Measurements from ENCODE around the gene LRRC4. TPM values are rescaled to one million over a fixed set of nuclear protein-coding genes. Genes with fewer than 3 reads are reported as not detected.

The LRRC4 gene
- total RNA-seq, 4 donors from 2014 or later: 1.6 to 2.5 (median 2.1) TPM; not detected in 1

- TF ChIP-seq POLR2A (IDR thresholded peaks at IDR 0.05) (no peak), CTCF (IDR thresholded peaks at IDR 0.05) (no peak)
- Histone ChIP-seq H3K4me1 (peaks cover 0 to 28% (median 11%) of the 10 kb centered on the region in 4 donors), H3K36me3 (no peaks in the 10 kb centered on the region), H3K4me3 (no peak overlapping the region), H3K9me3 (no peaks in the 10 kb centered on the region), H3K27me3 (no peaks in the 10 kb centered on the region), H3K27ac (no peak overlapping the region)
- DNase-seq: no peak
Measured at GRCh38 chr7:128027485-128027980, 3.7 kb downstream of the LRRC4 start.

DNA sequence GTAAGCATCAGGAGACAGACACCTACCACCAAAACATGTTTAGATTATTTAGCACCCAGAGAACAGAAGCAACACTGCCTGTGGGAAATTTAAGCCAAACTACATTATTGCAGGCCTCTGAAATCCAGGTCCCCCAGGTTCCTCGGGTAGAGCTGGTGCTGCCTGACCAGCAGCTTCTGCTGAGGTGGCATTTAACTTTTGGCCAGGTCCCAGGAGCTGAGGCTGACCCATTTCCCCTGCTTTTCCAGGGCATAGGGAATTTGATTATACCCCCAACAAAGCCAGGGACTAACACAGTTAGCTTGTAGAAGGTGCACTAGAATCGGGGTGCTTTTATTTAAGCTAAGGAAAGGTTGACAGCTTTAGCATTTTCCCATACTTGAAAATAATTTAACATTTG is 4.7 kb downstream of the LRRC4 start:
- no peak for DNase-seq
- no peaks in the 10 kb centered on the region for H3K36me3 ChIP-seq
- no peak overlapping the region for H3K27ac ChIP-seq
- H3K4me3 ChIP-seq: no peak overlapping the region
- no peaks in the 10 kb centered on the region for H3K27me3 ChIP-seq
- peaks cover 0 to 22% (median 8%) of the 10 kb centered on the region in 4 donors for H3K4me1 ChIP-seq
- TF ChIP-seq CTCF (IDR thresholded peaks at IDR 0.05): no peak
- TF ChIP-seq POLR2A (IDR thresholded peaks at IDR 0.05): no peak
- no peaks in the 10 kb centered on the region for H3K9me3 ChIP-seq

GRCh38 chr7:128025819-128026218 is 5.4 kb downstream of the LRRC4 start:
- peaks cover 0 to 19% (median 6%) of the 10 kb centered on the region in 4 donors for H3K4me1 ChIP-seq
- no peak overlapping the region for H3K27ac ChIP-seq
- no peaks in the 10 kb centered on the region for H3K9me3 ChIP-seq

DNA sequence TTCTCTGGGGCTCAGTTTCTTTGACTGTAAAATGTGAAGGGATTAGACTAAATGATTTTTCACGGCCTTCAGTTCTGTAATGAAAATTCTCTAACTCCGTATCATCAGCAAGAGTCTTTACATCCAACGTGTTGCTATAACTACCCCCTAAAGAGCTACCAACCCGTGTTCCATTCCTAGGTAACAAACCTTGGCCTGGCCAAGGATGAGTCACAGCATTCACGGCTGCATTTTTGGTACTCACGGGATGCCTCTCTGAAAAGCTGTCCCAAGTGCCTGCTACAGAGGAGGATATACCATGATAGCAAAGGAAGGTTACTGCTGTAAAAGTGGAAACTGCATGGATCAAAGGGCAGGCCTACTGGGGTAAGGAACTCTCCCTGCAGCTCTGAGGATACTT is 5.9 kb downstream of the LRRC4 start:
- no peak for DNase-seq
- Histone ChIP-seq H3K9me3 (no peaks in the 10 kb centered on the region), H3K4me3 (no peak overlapping the region), H3K36me3 (peaks cover 0 to 3% (median 0%) of the 10 kb centered on the region in 3 donors), H3K27ac (no peak overlapping the region), H3K27me3 (no peaks in the 10 kb centered on the region), H3K4me1 (peaks cover 0 to 14% (median 2%) of the 10 kb centered on the region in 4 donors)
- no peak for TF ChIP-seq POLR2A (IDR thresholded peaks at IDR 0.05)
- TF ChIP-seq CTCF (IDR thresholded peaks at IDR 0.05): no peak

More at GRCh38 chr7:128025819-128026218, 5.4 kb downstream of the LRRC4 start:
- no peak overlapping the region for H3K4me3 ChIP-seq
- H3K36me3 ChIP-seq: no peaks in the 10 kb centered on the region
- TF ChIP-seq CTCF (IDR thresholded peaks at IDR 0.05): no peak
- TF ChIP-seq POLR2A (IDR thresholded peaks at IDR 0.05): no peak
- no peak for DNase-seq
- no peaks in the 10 kb centered on the region for H3K27me3 ChIP-seq

- Histone ChIP-seq H3K36me3 (peaks cover 0 to 6% (median 0%) of the 10 kb centered on the region in 3 donors), H3K4me3 (no peak overlapping the region), H3K27ac (no peak overlapping the region), H3K4me1 (peaks cover 0 to 12% (median 0%) of the 10 kb centered on the region in 4 donors), H3K9me3 (no peaks in the 10 kb centered on the region), H3K27me3 (no peaks in the 10 kb centered on the region)
- TF ChIP-seq POLR2A (IDR thresholded peaks at IDR 0.05) (no peak), CTCF (IDR thresholded peaks at IDR 0.05) (no peak)
- DNase-seq: no peak
Measured at GRCh38 chr7:128024151-128024550, 7.1 kb downstream of the LRRC4 start.
